ENCODE results near the gene HINT3. TPM values are rescaled to one million over a fixed set of nuclear protein-coding genes. Genes with fewer than 3 reads are reported as not detected.
"Not testable (repeated sequence)": the region's sequence is repeated elsewhere in the genome, so short reads cannot be mapped to it uniquely, and the experiment has no call there.

The HINT3 gene
- total RNA-seq, 2 experiments from 2014 or later: 7.5 to 8.3 TPM

- ChIA-PET POLR2A (no interaction called here), CTCF (interaction anchor here (1.1 to 2.5 kb wide), 3 partner anchors 14 to 18 kb away, joined by 3 to 14 read pairs (median 4); partner anchors contain the start of genes HINT3 and TRMT11)
- Mint-ChIP-seq H3K4me3 (no peak overlapping the region), H3K36me3 (ENCODE audit: low read depth) (peaks cover 29% of the 10 kb centered on the region), H3K9me3 (no peaks in the 10 kb centered on the region), H3K27me3 (no peaks in the 10 kb centered on the region), H3K27ac (no peak overlapping the region), H3K4me1 (peaks cover 6% of the 10 kb centered on the region)
- no peak for DNase-seq
These were observed 14.2 kb downstream of the HINT3 start for GRCh38 chr6:125970760-125971159.

GRCh38 chr6:125972478-125972877 is 15.9 kb downstream of the HINT3 start:
- POLR2A ChIA-PET, H3K27ac Mint-ChIP-seq, H3K4me3 Mint-ChIP-seq, H3K27me3 Mint-ChIP-seq, H3K4me1 Mint-ChIP-seq, CTCF ChIA-PET, DNase-seq, H3K9me3 Mint-ChIP-seq: not testable (repeated sequence)
- H3K36me3 Mint-ChIP-seq (ENCODE audit: low read depth): peaks cover 27% of the 10 kb centered on the region

- ChIA-PET POLR2A (interaction anchor here (0.8 kb wide), 1 partner anchor 12 kb away, joined by 4 read pairs; the partner anchor contains the start of gene TRMT11), CTCF (interaction anchor here (0.7 to 2.6 kb wide), 8 partner anchors 10 to 193 kb away, joined by 3 to 18 read pairs (median 6); partner anchors contain the start of genes HINT3, NCOA7 and TRMT11)
- Mint-ChIP-seq H3K4me1 (peaks cover 6% of the 10 kb centered on the region), H3K4me3 (no peak overlapping the region), H3K27ac (no peak overlapping the region), H3K36me3 (ENCODE audit: low read depth) (peaks cover 19% of the 10 kb centered on the region), H3K27me3 (no peaks in the 10 kb centered on the region), H3K9me3 (no peaks in the 10 kb centered on the region)
- DNase-seq: no peak
These were observed 17.8 kb downstream of the HINT3 start for GRCh38 chr6:125974214-125974866.

- no peak for DNase-seq
- H3K9me3 Mint-ChIP-seq: no peaks in the 10 kb centered on the region
- H3K4me1 Mint-ChIP-seq: peaks cover 6% of the 10 kb centered on the region
- H3K36me3 Mint-ChIP-seq (ENCODE audit: low read depth): peaks cover 13% of the 10 kb centered on the region
- no peak overlapping the region for H3K4me3 Mint-ChIP-seq
- no peaks in the 10 kb centered on the region for H3K27me3 Mint-ChIP-seq
- ChIA-PET CTCF (interaction anchor here (0.6 to 0.8 kb wide), 2 partner anchors 11 to 75 kb away, joined by 3 read pairs; no protein-coding TSS in a partner anchor), POLR2A (no interaction called here)
- H3K27ac Mint-ChIP-seq: no peak overlapping the region
These were observed 22.5 kb downstream of the HINT3 start for GRCh38 chr6:125979101-125979500.

GRCh38 chr6:125981571-125982185 is 25.1 kb downstream of the HINT3 start:
- no peak overlapping the region for H3K27ac Mint-ChIP-seq
- no peaks in the 10 kb centered on the region for H3K9me3 Mint-ChIP-seq
- no peaks in the 10 kb centered on the region for H3K27me3 Mint-ChIP-seq
- POLR2A ChIA-PET: no interaction called here
- H3K4me1 Mint-ChIP-seq: peaks cover 5% of the 10 kb centered on the region
- CTCF ChIA-PET: no interaction called here
- DNase-seq: no peak
- no peak overlapping the region for H3K4me3 Mint-ChIP-seq
- H3K36me3 Mint-ChIP-seq (ENCODE audit: low read depth): peaks cover 8% of the 10 kb centered on the region

GRCh38 chr6:125983246-125983945 is 26.8 kb downstream of the HINT3 start:
- H3K36me3 Mint-ChIP-seq (ENCODE audit: low read depth): peaks cover 5% of the 10 kb centered on the region
- POLR2A ChIA-PET: no interaction called here

GRCh38 chr6:125984311-125984710 is 27.7 kb downstream of the HINT3 start:
- ChIA-PET CTCF (no interaction called here), POLR2A (no interaction called here)
- no peak for DNase-seq
- no peak overlapping the region for H3K27ac Mint-ChIP-seq
- H3K27me3 Mint-ChIP-seq: no peaks in the 10 kb centered on the region
- H3K4me3 Mint-ChIP-seq: no peak overlapping the region
- no peaks in the 10 kb centered on the region for H3K36me3 Mint-ChIP-seq (ENCODE audit: low read depth)
- H3K9me3 Mint-ChIP-seq: no peaks in the 10 kb centered on the region
- H3K4me1 Mint-ChIP-seq: peaks cover 7% of the 10 kb centered on the region

More at GRCh38 chr6:125983246-125983945, 26.8 kb downstream of the HINT3 start:
- Mint-ChIP-seq H3K4me3 (no peak overlapping the region), H3K9me3 (no peaks in the 10 kb centered on the region), H3K27ac (no peak overlapping the region), H3K27me3 (no peaks in the 10 kb centered on the region), H3K4me1 (peaks cover 5% of the 10 kb centered on the region)
- CTCF ChIA-PET: no interaction called here
- no peak for DNase-seq

GRCh38 chr6:125985522-125985921 is 29.0 kb downstream of the HINT3 start:
- peaks cover 15% of the 10 kb centered on the region for H3K4me1 Mint-ChIP-seq
- DNase-seq: no peak
- no peak overlapping the region for H3K27ac Mint-ChIP-seq
- ChIA-PET CTCF (interaction anchor here (0.6 to 2.4 kb wide), 4 partner anchors 9 to 187 kb away, joined by 3 to 13 read pairs (median 8); partner anchors contain the start of gene HINT3), POLR2A (no interaction called here)
- H3K36me3 Mint-ChIP-seq (ENCODE audit: low read depth): no peaks in the 10 kb centered on the region
- H3K9me3 Mint-ChIP-seq: no peaks in the 10 kb centered on the region
- H3K4me3 Mint-ChIP-seq: no peak overlapping the region
- no peaks in the 10 kb centered on the region for H3K27me3 Mint-ChIP-seq

- DNase-seq: no peak
- POLR2A ChIA-PET: interaction anchor here (0.5 to 1.5 kb wide), 4 partner anchors 12 to 205 kb away, joined by 3 to 9 read pairs (median 6); no protein-coding TSS in a partner anchor
- H3K4me1 Mint-ChIP-seq: peaks cover 15% of the 10 kb centered on the region
- H3K27me3 Mint-ChIP-seq: no peaks in the 10 kb centered on the region
- H3K36me3 Mint-ChIP-seq (ENCODE audit: low read depth): no peaks in the 10 kb centered on the region
- H3K4me3 Mint-ChIP-seq: no peak overlapping the region
- CTCF ChIA-PET: interaction anchor here (0.6 to 2.4 kb wide), 9 partner anchors 8 to 186 kb away, joined by 3 to 13 read pairs (median 3); partner anchors contain the start of gene HINT3
- H3K27ac Mint-ChIP-seq: no peak overlapping the region
- H3K9me3 Mint-ChIP-seq: no peaks in the 10 kb centered on the region
These were observed 29.4 kb downstream of the HINT3 start for GRCh38 chr6:125985979-125986300.

GRCh38 chr6:125986301-125987025 is 29.9 kb downstream of the HINT3 start, which contains the start of gene TRMT11:
TRMT11 (plus strand) TSS chr6:125986540; CDS start chr6:125986551, 11 bp downstream.
- peak; percentile 80 for DNase-seq
- Mint-ChIP-seq H3K4me3 (no peak within 1 kb of the TSS), H3K36me3 (ENCODE audit: low read depth) (no peaks in the 10 kb centered on the region), H3K27ac (no peak within 1 kb of the TSS), H3K4me1 (peaks cover 15% of the 10 kb centered on the region), H3K27me3 (no peaks in the 10 kb centered on the region), H3K9me3 (no peaks in the 10 kb centered on the region)
- POLR2A ChIA-PET: interaction anchor here (0.5 to 1.5 kb wide), 6 partner anchors 9 to 205 kb away, joined by 3 to 9 read pairs (median 4); no protein-coding TSS in a partner anchor
- CTCF ChIA-PET: interaction anchor here (0.8 to 2.4 kb wide), 8 partner anchors 9 to 462 kb away, joined by 3 to 13 read pairs (median 3); partner anchors contain the start of gene HINT3

GRCh38 chr6:125987026-125987617 is 30.6 kb downstream of the HINT3 start:
- peaks cover 16% of the 10 kb centered on the region for H3K4me1 Mint-ChIP-seq
- no peak overlapping the region for H3K4me3 Mint-ChIP-seq
- POLR2A ChIA-PET: interaction anchor here (0.5 to 1.5 kb wide), 3 partner anchors 8 to 206 kb away, joined by 3 to 9 read pairs (median 4); no protein-coding TSS in a partner anchor
- H3K27me3 Mint-ChIP-seq: no peaks in the 10 kb centered on the region
- CTCF ChIA-PET: interaction anchor here (1.2 to 2.4 kb wide), 5 partner anchors 9 to 461 kb away, joined by 3 to 13 read pairs (median 11); partner anchors contain the start of gene HINT3
- no peaks in the 10 kb centered on the region for H3K9me3 Mint-ChIP-seq
- H3K27ac Mint-ChIP-seq: no peak overlapping the region
- DNase-seq: no peak
- H3K36me3 Mint-ChIP-seq (ENCODE audit: low read depth): no peaks in the 10 kb centered on the region

- Mint-ChIP-seq H3K9me3 (no peaks in the 10 kb centered on the region), H3K4me1 (peaks cover 20% of the 10 kb centered on the region), H3K36me3 (ENCODE audit: low read depth) (no peaks in the 10 kb centered on the region), H3K27me3 (no peaks in the 10 kb centered on the region), H3K4me3 (no peak overlapping the region), H3K27ac (no peak overlapping the region)
- no peak for DNase-seq
- POLR2A ChIA-PET: no interaction called here
- CTCF ChIA-PET: no interaction called here
These were observed 31.7 kb downstream of the HINT3 start for GRCh38 chr6:125988280-125988679.

Measured in activated CD4-positive, alpha-beta T cell treated with anti-CD3 and anti-CD28 coated beads, Interleukin-2, amount 10 ng/mL, durations not matched to agents 7 days and 5 days (primary cell).